Thoracic aorta endothelial cell (primary cell): ENCODE results near the gene GPR183. TPM values are rescaled to one million over a fixed set of nuclear protein-coding genes. Genes with fewer than 3 reads are reported as not detected.

Source experiments
- small RNA-seq: library from RNA; depleted of rRNA; stranded (forward); fragments of <200 nt; gene quantifications from one replicate; pipeline ENCODE3, GENCODE V24; 2012
- total RNA-seq: library from RNA; depleted of rRNA; stranded (reverse); fragments of >200 nt; gene quantifications from 2 replicates; pipeline ENCODE4 v1.2.3, GENCODE V29; 2012

Gene GPR183
- not detected in 2 replicates for total RNA-seq

DNA sequence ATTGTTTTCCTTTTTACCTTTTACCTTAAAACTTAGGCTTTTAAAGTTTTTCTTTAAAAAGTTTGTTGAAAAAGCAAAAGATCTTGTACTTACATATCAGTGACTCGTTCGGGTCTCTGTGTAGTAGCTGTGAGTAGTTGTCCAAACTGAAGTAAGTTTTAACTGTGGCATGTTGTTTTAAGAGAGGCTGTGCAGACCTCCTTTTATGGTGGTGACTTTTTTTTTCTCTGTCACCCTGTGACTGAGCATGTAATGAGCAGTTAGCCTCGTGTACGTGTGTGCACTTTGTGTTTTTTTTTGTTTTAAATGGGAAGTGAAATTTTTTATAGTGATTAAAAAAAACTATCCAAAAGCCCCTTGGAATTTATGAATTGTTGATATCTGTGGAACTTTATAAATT is at the start of gene GPR183:
GPR183 (minus strand) TSS at position 153 of the 400 bp plus-strand sequence. CDS start 11,254 bp downstream, outside the sequence.

DNA sequence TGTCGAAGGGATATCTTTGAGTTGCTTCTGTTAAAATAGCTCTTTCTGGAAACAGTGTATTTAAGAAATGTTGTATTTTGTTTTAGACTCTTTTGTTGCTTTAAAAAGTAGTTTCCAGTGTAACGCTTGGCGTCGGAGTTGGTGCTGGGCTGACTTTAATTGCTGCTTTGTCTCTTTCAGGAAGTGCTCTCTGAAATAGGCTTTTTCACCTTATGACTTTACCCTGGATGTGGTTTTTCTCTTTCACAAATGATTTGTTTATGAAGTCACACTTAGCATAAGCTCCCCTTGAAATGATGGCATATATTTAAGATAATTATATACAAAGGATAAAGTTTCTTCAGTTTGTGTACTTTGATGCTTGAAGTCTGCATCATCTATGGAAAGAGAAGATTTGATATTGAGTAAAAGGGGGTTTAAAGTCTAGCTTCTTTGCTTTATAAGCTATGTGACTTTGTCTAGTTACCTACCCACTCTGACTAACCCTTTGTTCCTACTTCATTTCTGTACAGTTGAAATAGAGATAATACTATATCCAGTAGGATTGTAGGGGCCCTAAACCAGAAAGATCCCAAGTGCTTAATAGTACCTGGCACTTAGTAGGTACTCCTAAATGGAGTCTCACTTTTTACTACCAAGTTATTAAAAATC is 48.9 kb downstream of the GPR183 start, which contains the start of gene GPR18:
GPR18 (minus strand) TSS at position 170 of the 651 bp plus-strand sequence. CDS start 2,507 bp downstream, outside the sequence.

Small RNAs within 50 kb of the gene (small RNA-seq; reads per million reads assigned to genes)
- gene MIR623, result not detected

Other genes starting within 250 kb of the GPR183 start
- gene UBAC2, start 106.5 kb downstream of the GPR183 start, total RNA-seq, result 34.6 and 44.2 TPM in 2 replicates
- gene GPR18, start 49.0 kb downstream of the GPR183 start, total RNA-seq, result not detected in 2 replicates
- gene TM9SF2, start 194.1 kb upstream of the GPR183 start, total RNA-seq, result 143 and 158 TPM in 2 replicates